Measurements from ENCODE around the gene MGMT. TPM values are rescaled to one million over a fixed set of nuclear protein-coding genes. Genes with fewer than 3 reads are reported as not detected.

MGMT gene
- total and polyA plus RNA-seq, 2 experiments from 2014 or later = 19.3 to 21.9 TPM

- ATAC-seq (no peak), DNase-seq (ENCODE audit: low spot score) (no peak)
- peaks cover 19% of the 10 kb centered on the region for H3K9me3 Mint-ChIP-seq
- H3K4me1 ChIP-seq (ENCODE audit: insufficient read depth) = no peaks in the 10 kb centered on the region
- H3K9me2 ChIP-seq (ENCODE audit: insufficient read depth) = no peaks in the 10 kb centered on the region
- no peak overlapping the region for H2AFZ ChIP-seq
- TF ChIP-seq REST (IDR thresholded peaks at IDR 0.05; ENCODE audit: unreplicated experiment) = no peak
- TF ChIP-seq EZH2phosphoT487 (IDR thresholded peaks at IDR 0.05; ENCODE audit: unreplicated experiment) = no peak
- no peaks in the 10 kb centered on the region for H3K4me1 Mint-ChIP-seq
- peaks cover 8% of the 10 kb centered on the region for H3K27me3 Mint-ChIP-seq (ENCODE audit: insufficient read depth, low read depth, poor library complexity)
- H3K36me3 ChIP-seq (ENCODE audit: insufficient read depth) = peaks cover 7% of the 10 kb centered on the region; the same call in 1 of the 2 replicates
- H3K27me3 ChIP-seq (ENCODE audit: insufficient read depth) = no peaks in the 10 kb centered on the region
- H3K4me3 Mint-ChIP-seq = no peak overlapping the region
- no peaks in the 10 kb centered on the region for H3K79me2 ChIP-seq (replicated peaks; ENCODE audit: insufficient read depth)
- no peaks in the 10 kb centered on the region for H4K20me1 ChIP-seq (replicated peaks; ENCODE audit: insufficient read depth)
- H3K36me3 Mint-ChIP-seq (ENCODE audit: low read depth) = peaks cover 13% of the 10 kb centered on the region; the same call in 2 of the 3 replicates
- no peak overlapping the region for H3K27ac Mint-ChIP-seq
- H3F3A ChIP-seq (replicated peaks; ENCODE audit: low read depth) = no peaks in the 10 kb centered on the region
- no peak overlapping the region for H3K27ac ChIP-seq (ENCODE audit: low read depth)
- no peak overlapping the region for H3K4me3 ChIP-seq
- no peak overlapping the region for H3K4me2 ChIP-seq
Measured at GRCh38 chr10:129816656-129817045, 349.6 kb downstream of the MGMT start.
